Measurements from ENCODE around the gene PUM1. TPM values are rescaled to one million over a fixed set of nuclear protein-coding genes. Genes with fewer than 3 reads are reported as not detected.
A peak's percentile ranks its signal among the peaks of the same experiment; 100 is the strongest.

The PUM1 gene
- total RNA-seq, 1 donor from 2014 or later: 121 TPM

DNA sequence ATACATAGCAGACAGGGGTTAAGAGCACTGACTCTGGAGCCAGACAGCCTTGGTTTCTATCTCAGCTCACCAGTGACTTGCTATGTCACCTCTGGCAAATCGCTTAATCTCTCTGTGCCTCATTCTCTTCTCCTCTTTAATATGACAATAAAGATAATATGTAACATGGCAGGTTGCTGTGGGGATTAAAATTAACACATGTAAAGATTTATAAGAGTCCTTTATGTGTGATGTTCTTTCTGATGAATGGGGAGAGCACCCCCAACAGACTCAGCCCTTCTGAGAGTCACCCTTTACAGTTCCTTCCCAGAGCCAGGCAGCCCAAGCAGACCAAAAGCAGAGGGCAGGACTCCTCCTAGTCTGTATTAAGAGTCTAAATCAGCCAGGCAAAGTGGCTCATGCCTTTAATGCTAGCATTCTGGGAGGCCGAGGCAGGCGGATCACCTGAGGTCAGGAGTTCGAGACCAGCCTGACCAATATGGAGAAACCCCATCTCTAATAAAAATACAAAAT, 80.5 kb downstream of the PUM1 start:
- Histone ChIP-seq H3K27ac (peak overlapping the region; percentile 31), H3K36me3 (peaks cover 19% of the 10 kb centered on the region)
- ATAC-seq: no peak

DNA sequence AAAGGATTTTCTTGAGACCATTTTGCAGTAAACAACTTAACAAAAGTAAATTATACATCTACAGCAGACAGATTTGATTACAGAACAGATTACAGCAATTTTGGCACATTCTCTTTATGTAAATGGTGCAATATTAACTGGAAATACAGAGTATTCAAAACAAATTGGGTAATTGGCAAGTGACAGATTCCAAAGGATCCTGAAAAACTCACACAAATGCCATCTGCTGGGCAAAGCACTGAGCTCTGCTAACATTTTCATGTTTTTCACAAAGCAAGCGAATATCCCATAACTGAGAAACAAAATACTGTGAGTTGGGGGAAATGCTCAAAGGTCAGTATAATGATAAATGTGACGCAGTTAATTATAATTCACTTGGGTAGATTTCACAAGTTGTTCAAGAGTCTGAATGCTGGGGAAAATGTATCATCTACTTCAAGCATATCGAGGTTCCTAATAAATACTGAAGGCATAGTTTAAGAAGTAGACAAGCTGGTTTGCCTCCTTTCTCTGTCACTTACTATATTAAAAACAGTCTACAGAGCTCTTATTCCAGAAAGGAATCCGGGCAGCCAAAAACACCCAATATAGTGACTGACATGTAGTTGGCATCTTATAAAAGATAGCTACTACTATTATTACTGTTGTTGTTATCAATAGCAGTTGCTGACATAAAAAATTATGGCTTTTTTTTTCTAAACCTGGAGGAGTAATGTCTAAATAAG, 81.2 kb downstream of the PUM1 start:
- Histone ChIP-seq H3K27ac (peak overlapping the region; percentile 31), H3K9me3 (no peaks in the 10 kb centered on the region), H3K36me3 (peaks cover 22% of the 10 kb centered on the region), H3K4me1 (peaks cover 43% of the 10 kb centered on the region), H3K4me3 (no peak overlapping the region), H3K27me3 (ENCODE audit: low read depth) (no peaks in the 10 kb centered on the region)
- ATAC-seq (peak in 1 of 2 donors; percentile 57), DNase-seq (no peak)
- intact Hi-C loops (cut with DNase I): no loop called here
- no peak for TF ChIP-seq CTCF (IDR thresholded peaks at IDR 0.05)

More for the DNA sequence above, 80.5 kb downstream of the PUM1 start:
- Histone ChIP-seq H3K9me3 (no peaks in the 10 kb centered on the region), H3K4me3 (no peak overlapping the region), H3K4me1 (peaks cover 43% of the 10 kb centered on the region), H3K27me3 (ENCODE audit: low read depth) (no peaks in the 10 kb centered on the region)
- intact Hi-C loops (cut with DNase I): no loop called here
- TF ChIP-seq CTCF (IDR thresholded peaks at IDR 0.05): no peak
- DNase-seq: no peak

- intact Hi-C loops (cut with DNase I): no loop called here
- Histone ChIP-seq H3K9me3 (no peaks in the 10 kb centered on the region), H3K4me1 (peaks cover 33% of the 10 kb centered on the region), H3K27me3 (ENCODE audit: low read depth) (no peaks in the 10 kb centered on the region), H3K36me3 (peaks cover 36% of the 10 kb centered on the region), H3K27ac (no peak overlapping the region), H3K4me3 (no peak overlapping the region)
- DNase-seq (no peak), ATAC-seq (peak; percentile 58 to 71)
- TF ChIP-seq CTCF (IDR thresholded peaks at IDR 0.05): peak; percentile 10
Observed at GRCh38 chr1:30982937-30983336, 82.6 kb downstream of the PUM1 start.

- H3K27ac ChIP-seq: no peak overlapping the region
- ATAC-seq (no peak), DNase-seq (no peak)
- H3K27me3 ChIP-seq (ENCODE audit: low read depth): no peaks in the 10 kb centered on the region
- H3K36me3 ChIP-seq: peaks cover 38% of the 10 kb centered on the region
- intact Hi-C loops (cut with DNase I): no loop called here
- no peaks in the 10 kb centered on the region for H3K9me3 ChIP-seq
- H3K4me1 ChIP-seq: peaks cover 35% of the 10 kb centered on the region
- H3K4me3 ChIP-seq: no peak overlapping the region
- no peak for TF ChIP-seq CTCF (IDR thresholded peaks at IDR 0.05)
Observed at GRCh38 chr1:30982431-30982830, 83.1 kb downstream of the PUM1 start.

- H3K9me3 ChIP-seq: no peaks in the 10 kb centered on the region
Observed at GRCh38 chr1:30981172-30981571, 84.3 kb downstream of the PUM1 start.

More at GRCh38 chr1:30981172-30981571, 84.3 kb downstream of the PUM1 start:
- Histone ChIP-seq H3K4me1 (peaks cover 47% of the 10 kb centered on the region), H3K27ac (no peak overlapping the region), H3K27me3 (ENCODE audit: low read depth) (no peaks in the 10 kb centered on the region), H3K4me3 (no peak overlapping the region), H3K36me3 (peaks cover 38% of the 10 kb centered on the region)
- no peak for TF ChIP-seq CTCF (IDR thresholded peaks at IDR 0.05)
- no peak for ATAC-seq
- DNase-seq: no peak
- intact Hi-C loops (cut with DNase I): no loop called here
